CD4-positive, alpha-beta T cell treated with Interleukin-4 for 1 hour (primary cell): ENCODE data around the gene RUNX1.

Experiments
- DNase-seq, 2 donors: peaks; one replicate each; pipeline ENCODE4 v3.0.0-alpha.2; 2020 to 2022

RUNX1 gene

GRCh38 chr21:34921151-34921550 lies 128.0 kb downstream of the RUNX1 start:
- DNase-seq = no peak

- DNase-seq = no peak
These were observed 129.7 kb downstream of the RUNX1 start for GRCh38 chr21:34919406-34919805.

DNA sequence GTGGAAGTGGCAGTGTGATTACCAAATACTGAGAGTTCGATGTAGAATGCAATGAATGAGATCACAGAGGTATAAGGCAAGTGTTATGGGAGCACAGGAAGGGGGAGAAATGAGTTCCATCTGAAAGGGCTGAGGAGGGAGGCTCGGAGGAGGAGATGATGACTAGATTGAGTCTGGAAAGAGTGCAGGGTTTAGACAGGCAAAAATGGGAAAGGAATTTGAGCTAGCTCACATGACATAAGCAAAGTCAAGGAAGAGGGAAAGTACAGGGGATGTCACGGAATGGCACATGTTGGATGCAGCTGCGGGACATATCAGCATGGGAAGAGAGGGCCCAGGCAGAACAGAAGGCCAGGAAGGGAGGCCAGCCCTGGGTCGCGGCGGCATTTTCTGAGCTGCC lies 132.7 kb downstream of the RUNX1 start:
- no peak for DNase-seq

DNA sequence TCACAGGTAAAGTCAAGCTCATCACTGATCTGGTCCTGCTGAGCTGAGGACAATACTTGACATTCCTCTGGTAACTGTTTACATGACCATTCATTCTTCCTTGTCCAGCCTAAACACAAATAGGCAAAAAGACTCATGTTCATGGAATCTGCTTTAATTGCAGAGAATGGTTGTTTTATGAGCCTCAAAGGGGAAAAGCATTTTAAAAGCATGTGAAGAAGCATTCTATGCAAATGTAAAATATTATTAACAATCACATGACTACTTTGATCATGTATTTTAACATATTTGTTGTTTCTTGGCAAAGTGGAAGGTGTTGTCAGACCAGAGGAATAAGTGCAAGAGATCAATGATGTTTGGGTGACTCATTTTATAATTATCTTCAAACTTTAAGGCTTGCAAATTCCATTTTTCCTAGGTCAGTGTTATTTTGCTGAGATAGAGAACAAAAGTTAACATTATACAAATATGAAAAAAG lies 133.7 kb downstream of the RUNX1 start:
- no peak for DNase-seq

GRCh38 chr21:34914239-34914638 lies 134.9 kb downstream of the RUNX1 start:
- DNase-seq = no peak

GRCh38 chr21:34913811-34914210 lies 135.3 kb downstream of the RUNX1 start:
- no peak for DNase-seq

GRCh38 chr21:34912022-34912945 lies 136.8 kb downstream of the RUNX1 start:
- no peak for DNase-seq

GRCh38 chr21:34911360-34911759 lies 137.7 kb downstream of the RUNX1 start:
- peak in 1 of 2 donors; percentile 44 for DNase-seq

GRCh38 chr21:34910396-34910795 lies 138.7 kb downstream of the RUNX1 start:
- DNase-seq = no peak

- no peak for DNase-seq
These were observed 139.4 kb downstream of the RUNX1 start for GRCh38 chr21:34909492-34910292.

GRCh38 chr21:34908419-34909055 lies 140.6 kb downstream of the RUNX1 start:
- peak in 1 of 2 donors; percentile 35 for DNase-seq

DNA sequence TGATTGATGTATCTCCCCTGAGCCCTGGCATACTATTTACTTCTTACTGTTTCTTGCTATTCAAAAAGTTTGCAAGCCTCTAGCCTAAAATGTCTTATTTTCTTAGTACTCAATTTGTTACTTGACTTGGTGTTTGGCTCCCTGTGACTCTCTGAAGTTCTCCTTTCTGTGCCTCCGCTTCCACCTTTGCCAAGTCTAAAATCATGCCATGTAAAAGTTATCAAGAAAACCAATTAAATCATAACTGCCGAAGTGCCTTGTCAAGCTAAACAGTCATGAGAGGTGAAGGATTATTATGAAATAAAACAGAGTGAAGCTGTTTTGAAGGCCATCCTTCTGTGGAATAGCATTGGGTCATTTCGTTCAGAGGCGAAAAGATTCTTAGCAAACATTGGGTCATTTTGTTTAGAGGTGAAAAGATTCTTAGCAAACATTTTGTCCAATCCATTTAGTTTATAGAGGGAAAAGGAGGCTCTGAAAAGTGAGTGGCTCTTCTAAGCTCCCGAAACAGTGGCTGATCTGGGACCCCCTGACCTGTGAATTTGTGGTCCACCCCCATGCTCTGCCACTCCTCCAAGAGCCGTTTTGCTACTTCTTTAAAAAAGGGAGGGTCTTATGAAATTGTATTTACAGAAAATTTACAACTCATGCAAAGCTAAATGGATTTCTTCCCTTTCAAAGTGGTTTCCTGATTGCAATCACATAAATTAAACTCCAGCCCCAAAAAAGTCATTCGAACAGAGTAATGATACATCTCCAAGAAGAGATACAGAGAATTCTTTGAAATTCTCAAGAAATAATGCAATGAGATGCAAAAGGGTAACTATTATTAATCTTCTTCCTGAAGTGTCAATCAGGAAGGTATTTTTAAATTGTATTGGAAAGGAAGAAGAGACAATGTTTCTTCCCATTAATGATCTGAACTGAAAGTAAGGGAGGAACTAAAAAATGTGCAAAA lies 141.4 kb downstream of the RUNX1 start:
- DNase-seq = no peak

GRCh38 chr21:34906401-34906800 lies 142.7 kb downstream of the RUNX1 start:
- DNase-seq = no peak

GRCh38 chr21:34905218-34905537 lies 143.9 kb downstream of the RUNX1 start:
- no peak for DNase-seq

- DNase-seq = no peak
These were observed 144.4 kb downstream of the RUNX1 start for GRCh38 chr21:34904526-34905217.

- no peak for DNase-seq
These were observed 148.7 kb downstream of the RUNX1 start for GRCh38 chr21:34900376-34900775.

DNA sequence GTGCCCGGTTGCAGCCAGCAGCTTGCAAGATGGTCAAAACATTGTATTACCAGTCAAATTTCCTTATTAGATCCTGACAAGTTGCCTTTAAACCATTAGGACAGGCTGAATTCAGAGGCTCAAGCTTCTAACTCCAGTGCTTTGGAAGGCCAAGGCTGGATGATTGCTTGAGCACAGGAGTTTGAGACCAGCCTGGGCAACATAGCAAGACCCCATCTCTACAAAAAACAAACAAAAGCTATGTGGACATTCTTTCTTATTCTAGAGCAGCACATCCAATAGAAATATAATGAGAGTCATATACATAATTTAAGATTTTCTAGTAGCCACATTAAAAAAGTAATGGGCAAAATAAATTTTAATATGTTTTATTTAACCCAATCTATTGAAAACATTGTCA lies 149.3 kb downstream of the RUNX1 start:
- no peak for DNase-seq

GRCh38 chr21:34899302-34899701 lies 149.8 kb downstream of the RUNX1 start:
- no peak for DNase-seq

DNA sequence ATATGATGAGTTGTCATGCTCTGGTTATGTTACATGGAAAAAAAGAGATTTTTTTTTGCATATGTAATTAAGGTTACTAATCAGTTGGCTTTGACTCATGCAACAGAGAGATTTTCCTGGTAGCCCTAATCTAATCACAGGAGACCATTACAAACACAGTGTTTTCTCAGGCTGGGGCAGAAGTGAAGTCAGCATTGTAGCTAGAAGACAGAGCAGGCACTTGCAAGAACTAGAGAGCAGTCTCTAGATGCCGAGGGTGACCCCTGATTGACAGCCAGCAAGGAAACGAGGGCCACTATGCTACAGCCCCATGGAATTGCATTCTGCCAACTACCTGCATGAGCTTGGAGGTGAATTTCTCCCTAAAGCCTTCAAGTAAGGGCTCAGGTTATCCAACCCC lies 151.3 kb downstream of the RUNX1 start:
- no peak for DNase-seq

DNA sequence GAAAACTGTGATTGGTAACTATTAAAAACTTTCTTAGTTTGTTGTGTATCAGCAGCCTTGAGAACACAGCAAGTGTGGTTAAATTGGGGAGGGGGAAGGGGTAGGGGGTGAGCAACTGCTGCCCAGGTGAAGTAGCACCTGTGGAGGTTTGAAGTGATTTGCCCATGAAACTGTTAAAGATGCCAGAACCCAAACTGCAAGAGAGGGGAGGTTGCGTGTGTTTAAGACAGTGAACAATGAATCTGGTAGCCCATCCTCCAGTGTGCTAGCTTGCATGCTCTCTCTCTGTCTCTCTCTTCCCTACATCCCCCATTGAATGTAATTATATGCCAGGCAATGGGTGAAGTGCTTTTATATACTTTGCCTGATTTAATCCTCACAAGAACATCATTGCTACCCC lies 154.7 kb downstream of the RUNX1 start:
- DNase-seq = no peak

- peak in 1 of 2 donors; percentile 29 for DNase-seq
These were observed 156.9 kb downstream of the RUNX1 start for GRCh38 chr21:34892209-34892608.

DNA sequence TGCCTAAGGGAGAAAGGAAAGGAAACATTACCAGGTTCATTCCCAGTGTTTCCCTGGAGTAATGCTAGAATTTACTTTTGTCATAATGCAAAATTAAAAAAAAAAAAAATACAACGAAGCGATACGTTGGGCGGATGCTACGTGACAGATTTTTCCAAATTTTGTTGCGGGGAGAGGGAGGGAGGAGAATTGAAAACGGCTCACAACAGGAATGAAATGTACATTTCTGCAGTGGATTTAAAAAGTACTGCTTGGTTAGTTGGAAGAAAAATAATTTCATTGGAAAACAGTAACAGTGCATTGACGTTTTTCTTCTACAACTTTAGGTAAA lies 157.5 kb downstream of the RUNX1 start:
- no peak for DNase-seq
